HepG2 (cell line): ENCODE measurements around the gene FOXR1. TPM values are rescaled to one million over a fixed set of nuclear protein-coding genes. Genes with fewer than 3 reads are reported as not detected.
A peak's percentile ranks its signal among the peaks of the same experiment; 100 is the strongest.

Experiments used
- ASH2L ChIP-seq: fragments of 300-600, 200-600 bp; sonication (generic); IDR thresholded peaks from 2 replicates; pipeline ENCODE4 v1.7.0; 2017; ENCODE audit warnings: low read depth, mild to moderate bottlenecking, moderate library complexity, mixed read lengths, low read length; ENCODE audit not compliant: insufficient read length
- BHLHE40 ChIP-seq: IDR thresholded peaks from 2 replicates; pipeline ENCODE4 v1.6.1; 2011; ENCODE audit warnings: low read length, improper control_type of control experiment
- KDM4B ChIP-seq: sonication (generic); formaldehyde crosslinking; IDR thresholded peaks from 2 replicates; pipeline ENCODE4 v1.4.0; 2020; ENCODE audit warnings: missing genetic modification reagents
- RORA ChIP-seq: sonication (generic); formaldehyde crosslinking; IDR thresholded peaks from 2 replicates; pipeline ENCODE4 v1.5.0; 2020; ENCODE audit warnings: mild to moderate bottlenecking, missing genetic modification reagents, moderate library complexity
- STAT5B ChIP-seq: sonication (generic); formaldehyde crosslinking; IDR thresholded peaks from 2 replicates; pipeline ENCODE4 v1.4.0; 2020; ENCODE audit warnings: missing genetic modification reagents
- TCF7L2 ChIP-seq: IDR thresholded peaks from 2 replicates; pipeline ENCODE4 v1.6.1; 2011; ENCODE audit warnings: mild to moderate bottlenecking, low read depth, low read length, moderate library complexity
- ZBTB20 ChIP-seq: sonication (generic); formaldehyde crosslinking; IDR thresholded peaks from 2 replicates; pipeline ENCODE4 v1.8.1; 2023; ENCODE audit warnings: missing genetic modification reagents, low read depth, mild to moderate bottlenecking, borderline replicate concordance
- ZNF333 ChIP-seq: sonication (generic); formaldehyde crosslinking; IDR thresholded peaks from 2 replicates; pipeline ENCODE4 v1.4.0; 2020; ENCODE audit warnings: mild to moderate bottlenecking, missing genetic modification reagents, borderline replicate concordance
- ZNF468 ChIP-seq: sonication (generic); formaldehyde crosslinking; IDR thresholded peaks from 2 replicates; pipeline ENCODE4 v1.8.0; 2022; ENCODE audit warnings: mild to moderate bottlenecking, moderate library complexity, missing genetic modification reagents
- ZNF589 ChIP-seq: sonication (generic); formaldehyde crosslinking; conservative IDR thresholded peaks from 2 replicates; pipeline ENCODE4 v1.8.0; 2022; ENCODE audit warnings: mild to moderate bottlenecking, moderate library complexity, missing genetic modification reagents
- ZNF781 ChIP-seq: sonication (generic); formaldehyde crosslinking; IDR thresholded peaks from 2 replicates; pipeline ENCODE4 v1.5.1; 2020; ENCODE audit warnings: borderline replicate concordance, mild to moderate bottlenecking, missing genetic modification reagents; ENCODE audit errors: not compliant biosample characterization
- polyA plus RNA-seq, 8 experiments: library from polyadenylated mRNA; depleted of rRNA in 3 of 8; stranded (reverse) in 7 of 8; unstranded in 1 of 8; fragments of >200 nt; fragmentation: Illumina TruSeq in 4 of 8; extraction: Trizol in 4 of 8; gene quantifications; 2 replicates each; pipeline versions ENCODE4 v1.2.1 to v1.2.3, GENCODE V29; 2011 to 2016; ENCODE audit warnings: low read depth in 4 of 8, missing spikeins in 1 of 8, mixed read lengths in 1 of 8; ENCODE audit not compliant: insufficient read depth in 1 of 8
- total RNA-seq, 5 experiments: library from RNA; depleted of rRNA; stranded (reverse); fragments of >200 nt; fragmentation: Illumina TruSeq; extraction: Trizol; gene quantifications; 2 replicates each; pipeline ENCODE4 v1.2.3, GENCODE V29; 2016; ENCODE audit warnings: low read depth in 1 of 5
- TF ChIP-seq, protein P1 (sequence below): sonication (generic); formaldehyde crosslinking; IDR thresholded peaks from 2 replicates; pipeline ENCODE4 v1.4.0; 2020; ENCODE audit warnings: missing genetic modification reagents, mild to moderate bottlenecking, borderline replicate concordance
- TF ChIP-seq, protein P2 (sequence below): sonication (generic); formaldehyde crosslinking; IDR thresholded peaks from 2 replicates; pipeline ENCODE4 v1.5.0; 2020; ENCODE audit warnings: missing genetic modification reagents
- TF ChIP-seq, protein P3 (sequence below): sonication (generic); formaldehyde crosslinking; IDR thresholded peaks from 2 replicates; pipeline ENCODE4 v1.5.0; 2020; ENCODE audit warnings: missing genetic modification reagents
- TF ChIP-seq, protein P4 (sequence below): sonication (generic); formaldehyde crosslinking; IDR thresholded peaks from 2 replicates; pipeline ENCODE4 v1.4.0; 2020; ENCODE audit warnings: missing genetic modification reagents
- TF ChIP-seq, protein P5 (sequence below): sonication (generic); formaldehyde crosslinking; IDR thresholded peaks from 2 replicates; pipeline ENCODE4 v1.4.0; 2020; ENCODE audit warnings: missing genetic modification reagents

Gene FOXR1
- total and polyA plus RNA-seq, 2 of the 13 experiments (the other 11 are each of a cell fraction or from before 2014, with no cell fraction given), result not detected

DNA sequence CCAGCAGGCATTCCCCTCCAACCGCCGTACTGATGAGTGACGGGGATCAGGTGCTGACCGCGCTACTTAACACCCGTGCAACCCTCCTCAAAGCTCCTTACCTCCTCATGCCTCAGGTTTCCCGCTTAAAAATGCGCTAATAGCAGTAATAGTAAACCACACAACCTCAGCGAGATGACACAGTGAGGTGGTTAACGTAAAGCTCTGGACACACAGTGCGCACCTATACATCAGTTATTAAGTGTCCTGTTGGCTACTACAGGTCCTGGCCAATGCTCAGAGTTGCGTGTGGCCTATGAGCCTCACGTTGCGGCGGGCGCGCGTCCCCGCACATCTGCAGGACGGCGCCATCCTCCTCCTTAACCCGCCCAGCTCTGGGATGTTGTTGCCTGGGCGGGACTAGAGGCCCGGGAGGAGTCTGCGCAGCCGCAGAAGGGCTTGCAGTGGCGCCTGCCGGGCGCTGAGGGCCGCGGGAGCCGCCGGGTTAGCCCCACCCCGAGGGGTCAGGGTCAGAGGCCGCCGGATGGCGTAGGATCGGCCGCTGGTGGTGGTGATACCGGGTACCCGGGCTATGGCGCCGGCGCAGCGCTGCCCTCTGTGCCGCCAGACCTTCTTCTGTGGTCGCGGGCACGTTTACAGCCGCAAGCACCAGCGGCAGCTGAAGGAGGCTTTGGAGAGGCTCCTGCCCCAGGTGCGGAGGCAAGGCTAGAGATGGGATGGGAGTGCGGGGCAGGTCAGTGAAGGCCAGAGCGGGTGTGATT lies 26.2 kb downstream of the FOXR1 start, which contains the start of gene CENATAC (continued):
- TF ChIP-seq, protein P1, sequence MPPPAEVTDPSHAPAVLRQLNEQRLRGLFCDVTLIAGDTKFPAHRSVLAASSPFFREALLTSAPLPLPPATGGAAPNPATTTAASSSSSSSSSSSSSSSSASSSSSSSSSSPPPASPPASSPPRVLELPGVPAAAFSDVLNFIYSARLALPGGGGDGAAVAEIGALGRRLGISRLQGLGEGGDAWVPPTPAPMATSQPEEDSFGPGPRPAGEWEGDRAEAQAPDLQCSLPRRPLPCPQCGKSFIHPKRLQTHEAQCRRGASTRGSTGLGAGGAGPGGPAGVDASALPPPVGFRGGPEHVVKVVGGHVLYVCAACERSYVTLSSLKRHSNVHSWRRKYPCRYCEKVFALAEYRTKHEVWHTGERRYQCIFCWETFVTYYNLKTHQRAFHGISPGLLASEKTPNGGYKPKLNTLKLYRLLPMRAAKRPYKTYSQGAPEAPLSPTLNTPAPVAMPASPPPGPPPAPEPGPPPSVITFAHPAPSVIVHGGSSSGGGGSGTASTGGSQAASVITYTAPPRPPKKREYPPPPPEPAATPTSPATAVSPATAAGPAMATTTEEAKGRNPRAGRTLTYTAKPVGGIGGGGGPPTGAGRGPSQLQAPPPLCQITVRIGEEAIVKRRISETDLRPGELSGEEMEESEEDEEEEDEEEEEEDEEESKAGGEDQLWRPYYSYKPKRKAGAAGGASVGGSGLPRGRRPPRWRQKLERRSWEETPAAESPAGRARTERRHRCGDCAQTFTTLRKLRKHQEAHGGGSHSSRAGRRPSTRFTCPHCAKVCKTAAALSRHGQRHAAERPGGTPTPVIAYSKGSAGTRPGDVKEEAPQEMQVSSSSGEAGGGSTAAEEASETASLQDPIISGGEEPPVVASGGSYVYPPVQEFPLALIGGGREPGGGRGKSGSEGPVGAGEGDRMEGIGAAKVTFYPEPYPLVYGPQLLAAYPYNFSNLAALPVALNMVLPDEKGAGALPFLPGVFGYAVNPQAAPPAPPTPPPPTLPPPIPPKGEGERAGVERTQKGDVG (CRISPR knock-in tag), result peak; percentile 51; the same call in 1 of the 2 replicates
- TF ChIP-seq TCF7L2 (no peak), ZNF468 (CRISPR knock-in tag) (no peak), ASH2L (peak; percentile 66), ZNF333 (CRISPR knock-in tag) (no peak), ZBTB20 (CRISPR knock-in tag) (no peak), RORA (CRISPR knock-in tag) (no peak), KDM4B (CRISPR knock-in tag) (peak; percentile 24; the same call in 1 of the 2 replicates), ZNF589 (CRISPR knock-in tag) (peak; percentile 58; the same call in 1 of the 2 replicates), STAT5B (CRISPR knock-in tag) (no peak), ZNF781 (CRISPR knock-in tag) (peak; percentile 50), BHLHE40 (0 out of 2 replicates have a peak, but pooled peaks have one; percentile 8)
- TF ChIP-seq, protein P2, sequence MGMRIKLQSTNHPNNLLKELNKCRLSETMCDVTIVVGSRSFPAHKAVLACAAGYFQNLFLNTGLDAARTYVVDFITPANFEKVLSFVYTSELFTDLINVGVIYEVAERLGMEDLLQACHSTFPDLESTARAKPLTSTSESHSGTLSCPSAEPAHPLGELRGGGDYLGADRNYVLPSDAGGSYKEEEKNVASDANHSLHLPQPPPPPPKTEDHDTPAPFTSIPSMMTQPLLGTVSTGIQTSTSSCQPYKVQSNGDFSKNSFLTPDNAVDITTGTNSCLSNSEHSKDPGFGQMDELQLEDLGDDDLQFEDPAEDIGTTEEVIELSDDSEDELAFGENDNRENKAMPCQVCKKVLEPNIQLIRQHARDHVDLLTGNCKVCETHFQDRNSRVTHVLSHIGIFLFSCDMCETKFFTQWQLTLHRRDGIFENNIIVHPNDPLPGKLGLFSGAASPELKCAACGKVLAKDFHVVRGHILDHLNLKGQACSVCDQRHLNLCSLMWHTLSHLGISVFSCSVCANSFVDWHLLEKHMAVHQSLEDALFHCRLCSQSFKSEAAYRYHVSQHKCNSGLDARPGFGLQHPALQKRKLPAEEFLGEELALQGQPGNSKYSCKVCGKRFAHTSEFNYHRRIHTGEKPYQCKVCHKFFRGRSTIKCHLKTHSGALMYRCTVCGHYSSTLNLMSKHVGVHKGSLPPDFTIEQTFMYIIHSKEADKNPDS (CRISPR knock-in tag), result no peak; the same call in 1 of the 2 replicates
- TF ChIP-seq, protein P3, sequence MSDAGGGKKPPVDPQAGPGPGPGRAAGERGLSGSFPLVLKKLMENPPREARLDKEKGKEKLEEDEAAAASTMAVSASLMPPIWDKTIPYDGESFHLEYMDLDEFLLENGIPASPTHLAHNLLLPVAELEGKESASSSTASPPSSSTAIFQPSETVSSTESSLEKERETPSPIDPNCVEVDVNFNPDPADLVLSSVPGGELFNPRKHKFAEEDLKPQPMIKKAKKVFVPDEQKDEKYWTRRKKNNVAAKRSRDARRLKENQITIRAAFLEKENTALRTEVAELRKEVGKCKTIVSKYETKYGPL, result no peak
- TF ChIP-seq, protein P4, sequence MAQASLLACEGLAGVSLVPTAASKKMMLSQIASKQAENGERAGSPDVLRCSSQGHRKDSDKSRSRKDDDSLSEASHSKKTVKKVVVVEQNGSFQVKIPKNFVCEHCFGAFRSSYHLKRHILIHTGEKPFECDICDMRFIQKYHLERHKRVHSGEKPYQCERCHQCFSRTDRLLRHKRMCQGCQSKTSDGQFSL (CRISPR knock-in tag), result no peak
- TF ChIP-seq, protein P5, sequence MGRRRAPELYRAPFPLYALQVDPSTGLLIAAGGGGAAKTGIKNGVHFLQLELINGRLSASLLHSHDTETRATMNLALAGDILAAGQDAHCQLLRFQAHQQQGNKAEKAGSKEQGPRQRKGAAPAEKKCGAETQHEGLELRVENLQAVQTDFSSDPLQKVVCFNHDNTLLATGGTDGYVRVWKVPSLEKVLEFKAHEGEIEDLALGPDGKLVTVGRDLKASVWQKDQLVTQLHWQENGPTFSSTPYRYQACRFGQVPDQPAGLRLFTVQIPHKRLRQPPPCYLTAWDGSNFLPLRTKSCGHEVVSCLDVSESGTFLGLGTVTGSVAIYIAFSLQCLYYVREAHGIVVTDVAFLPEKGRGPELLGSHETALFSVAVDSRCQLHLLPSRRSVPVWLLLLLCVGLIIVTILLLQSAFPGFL (CRISPR knock-in tag), result no peak
